Coronary artery (tissue), 2 donors: ENCODE measurements around the gene YOD1.

Experiments
- DNase-seq: peaks from one replicate; pipeline ENCODE4 v3.0.0-alpha.2; 2017; ENCODE audit warnings: low spot score
- H3K27ac ChIP-seq, 2 donors: fragments of 200-600 bp; sonication (generic); one replicate each; pipeline ENCODE4 v1.5.1; 2016 to 2019
- H3K4me3 ChIP-seq: fragments of 200-600 bp; sonication (generic); 2 replicates; pipeline ENCODE4 v1.5.1; 2016; ENCODE audit warnings: mild to moderate bottlenecking, moderate library complexity
- TF ChIP-seq, protein P1 (sequence below): fragments of 200-600 bp; sonication (generic); IDR thresholded peaks from one replicate; pipeline ENCODE4 v1.5.1; 2019; ENCODE audit warnings: antibody characterized with exemption

The YOD1 gene

DNA sequence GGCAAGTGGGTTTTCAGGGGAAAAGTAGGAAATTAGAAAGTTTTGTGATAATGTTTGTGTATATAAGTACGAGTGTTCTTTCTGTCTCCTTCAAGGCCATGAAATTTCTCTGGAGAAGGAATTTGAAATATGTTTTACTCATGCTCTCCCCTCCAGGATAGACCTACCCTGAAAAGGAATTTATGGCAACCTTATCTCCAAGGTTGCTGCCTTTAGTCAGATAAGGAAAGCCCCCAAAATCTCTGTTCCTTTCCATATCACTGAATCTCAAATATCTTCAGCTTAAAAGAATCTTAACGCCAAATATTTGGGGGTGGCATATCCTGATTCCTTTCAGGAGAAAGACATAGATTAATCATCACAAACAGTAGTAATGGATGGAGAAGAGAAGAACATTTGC is 37.2 kb upstream of the YOD1 start:
- no peak for DNase-seq
- no peak overlapping the region for H3K27ac ChIP-seq

DNA sequence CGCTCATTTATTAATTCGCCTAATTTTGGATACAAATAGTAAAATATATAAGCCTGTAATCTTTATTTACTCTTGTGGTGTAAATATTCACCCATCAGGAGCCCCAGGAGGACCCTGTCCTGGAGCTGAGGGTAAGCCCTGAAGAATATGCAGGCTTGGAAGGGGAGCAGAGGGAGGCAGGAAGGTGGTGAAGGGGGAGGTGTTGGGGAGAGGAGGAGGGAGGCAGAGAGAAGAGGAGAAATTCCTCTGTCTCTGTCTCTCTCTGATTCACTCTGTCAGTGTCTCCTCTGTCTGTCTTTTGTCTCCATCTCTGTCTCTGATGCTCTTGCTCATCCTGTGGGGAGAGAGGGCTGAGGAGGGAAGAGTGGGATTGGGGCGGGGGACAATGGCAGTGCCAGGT is 34.9 kb upstream of the YOD1 start:
- H3K27ac ChIP-seq = no peak overlapping the region
- H3K4me3 ChIP-seq = no peak overlapping the region
- TF ChIP-seq, protein P1, sequence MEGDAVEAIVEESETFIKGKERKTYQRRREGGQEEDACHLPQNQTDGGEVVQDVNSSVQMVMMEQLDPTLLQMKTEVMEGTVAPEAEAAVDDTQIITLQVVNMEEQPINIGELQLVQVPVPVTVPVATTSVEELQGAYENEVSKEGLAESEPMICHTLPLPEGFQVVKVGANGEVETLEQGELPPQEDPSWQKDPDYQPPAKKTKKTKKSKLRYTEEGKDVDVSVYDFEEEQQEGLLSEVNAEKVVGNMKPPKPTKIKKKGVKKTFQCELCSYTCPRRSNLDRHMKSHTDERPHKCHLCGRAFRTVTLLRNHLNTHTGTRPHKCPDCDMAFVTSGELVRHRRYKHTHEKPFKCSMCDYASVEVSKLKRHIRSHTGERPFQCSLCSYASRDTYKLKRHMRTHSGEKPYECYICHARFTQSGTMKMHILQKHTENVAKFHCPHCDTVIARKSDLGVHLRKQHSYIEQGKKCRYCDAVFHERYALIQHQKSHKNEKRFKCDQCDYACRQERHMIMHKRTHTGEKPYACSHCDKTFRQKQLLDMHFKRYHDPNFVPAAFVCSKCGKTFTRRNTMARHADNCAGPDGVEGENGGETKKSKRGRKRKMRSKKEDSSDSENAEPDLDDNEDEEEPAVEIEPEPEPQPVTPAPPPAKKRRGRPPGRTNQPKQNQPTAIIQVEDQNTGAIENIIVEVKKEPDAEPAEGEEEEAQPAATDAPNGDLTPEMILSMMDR = no peak
- DNase-seq = no peak

More for the DNA sequence above, 37.2 kb upstream of the YOD1 start:
- no peak overlapping the region for H3K4me3 ChIP-seq
- TF ChIP-seq, protein P1 = no peak

DNA sequence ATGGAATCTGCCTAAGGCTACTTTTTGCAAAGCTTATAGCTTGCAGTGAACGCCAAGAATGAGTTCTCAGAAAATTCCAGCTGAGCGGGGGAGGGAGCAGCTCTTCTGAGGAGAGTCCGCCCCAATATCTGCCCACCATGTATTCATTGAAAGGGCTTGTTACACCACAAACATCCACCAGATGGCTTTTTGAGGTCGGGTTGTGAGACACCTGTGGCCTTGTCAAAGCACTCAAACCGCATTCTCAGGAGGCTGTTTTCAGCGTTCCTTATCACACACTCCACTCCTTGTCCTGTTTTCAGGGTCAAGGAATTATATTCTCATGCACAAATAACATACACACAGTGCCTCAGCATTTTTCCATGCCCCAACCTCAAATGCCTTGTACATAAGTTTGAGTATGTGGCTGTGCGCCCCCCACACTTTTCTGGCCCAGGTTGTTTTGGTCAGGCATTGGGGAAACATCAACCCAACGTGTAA is 33.7 kb upstream of the YOD1 start:
- DNase-seq = no peak
- H3K4me3 ChIP-seq = no peak overlapping the region

DNA sequence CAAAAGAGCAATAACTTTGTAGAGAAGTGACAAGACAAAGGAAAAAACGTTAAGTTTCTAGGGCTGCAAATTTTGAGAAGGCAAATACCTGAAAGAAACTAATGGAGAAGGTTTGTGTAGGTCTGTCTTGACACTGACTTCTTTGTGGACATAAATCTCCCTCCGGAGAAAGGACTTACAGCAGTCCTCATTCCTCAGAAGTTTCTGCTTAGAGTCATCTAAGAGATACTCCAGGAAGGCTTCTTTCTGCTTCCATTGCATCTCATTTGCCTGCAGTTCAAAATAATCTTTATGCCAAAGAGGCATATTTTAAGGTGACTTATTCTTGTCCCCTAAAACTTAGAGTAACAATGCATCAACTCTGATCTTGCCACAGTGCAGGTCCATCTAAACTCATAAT is 33.2 kb upstream of the YOD1 start:
- no peak overlapping the region for H3K27ac ChIP-seq
- no peak overlapping the region for H3K4me3 ChIP-seq
- TF ChIP-seq, protein P1 = no peak
- DNase-seq = no peak

More for the DNA sequence above, 33.7 kb upstream of the YOD1 start:
- TF ChIP-seq, protein P1 = peak; percentile 32
- no peak overlapping the region for H3K27ac ChIP-seq

DNA sequence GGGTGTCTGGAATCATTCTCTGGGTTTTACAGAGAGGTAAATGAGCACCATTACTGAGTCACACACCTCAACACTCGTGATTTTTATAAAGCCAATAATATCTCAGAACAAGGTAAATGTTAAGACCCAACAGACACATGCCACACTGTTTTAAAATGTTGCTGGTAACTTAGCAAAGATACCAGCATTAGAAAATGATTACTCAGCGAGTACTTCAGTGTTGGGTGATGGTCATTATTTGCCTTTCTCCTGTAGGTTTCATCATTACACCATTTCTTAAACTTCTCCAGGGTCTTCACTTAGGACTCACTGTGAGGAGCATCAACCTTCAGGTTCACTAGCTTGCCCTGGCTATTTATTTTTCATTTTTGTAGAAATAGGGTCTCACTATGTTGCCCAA is 30.8 kb upstream of the YOD1 start:
- Histone ChIP-seq H3K4me3 (no peak overlapping the region), H3K27ac (no peak overlapping the region)
- TF ChIP-seq, protein P1 = no peak
- DNase-seq = no peak

DNA sequence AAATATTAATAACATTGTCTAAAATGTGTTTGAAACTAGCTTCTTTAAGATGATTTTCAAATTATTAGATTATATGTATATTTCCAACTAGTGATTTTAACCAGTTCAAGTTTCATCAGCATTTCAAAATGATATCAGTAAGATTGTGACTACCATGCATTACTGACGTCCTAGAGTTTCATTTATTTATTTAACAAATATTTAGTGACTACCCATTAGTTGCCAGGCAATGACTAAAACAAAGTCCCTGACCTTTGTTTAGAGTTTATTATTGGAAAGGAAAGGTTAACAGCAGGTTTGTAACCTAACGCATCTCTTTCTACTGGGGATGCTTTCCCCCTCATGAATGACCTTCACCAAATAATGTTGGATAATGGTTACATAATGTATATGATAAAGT is 30.1 kb upstream of the YOD1 start:
- Histone ChIP-seq H3K27ac (no peak overlapping the region), H3K4me3 (no peak overlapping the region)
- TF ChIP-seq, protein P1 = no peak
- no peak for DNase-seq

DNA sequence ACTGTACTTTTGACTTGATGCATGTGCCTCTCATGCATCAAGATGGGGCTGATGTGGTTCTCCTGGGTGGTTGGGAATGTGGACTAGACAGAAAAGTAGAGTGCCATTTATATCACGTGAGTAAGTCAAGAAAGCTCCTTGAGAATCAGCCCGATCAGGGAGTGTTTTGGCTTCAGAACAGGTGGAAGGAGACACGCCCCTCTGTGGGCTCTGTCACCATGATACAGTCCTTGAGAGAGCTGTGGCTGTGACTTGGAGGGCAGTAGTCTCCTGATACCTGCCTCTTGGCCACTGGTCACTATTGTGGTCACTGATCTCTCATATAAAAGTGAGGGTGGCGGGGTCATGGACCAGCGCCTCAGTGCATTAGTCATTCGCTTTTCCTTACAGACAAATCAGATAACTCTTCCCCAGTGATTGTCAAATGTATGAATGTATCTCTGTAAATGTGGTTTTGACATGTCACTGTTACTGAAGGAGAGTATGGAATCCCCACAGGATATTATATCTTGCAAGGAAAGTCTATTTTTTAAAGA is 28.8 kb upstream of the YOD1 start:
- TF ChIP-seq, protein P1 = no peak
- no peak overlapping the region for H3K27ac ChIP-seq
- no peak for DNase-seq
- no peak overlapping the region for H3K4me3 ChIP-seq
